ENCODE results near the gene NAA80.

DNA sequence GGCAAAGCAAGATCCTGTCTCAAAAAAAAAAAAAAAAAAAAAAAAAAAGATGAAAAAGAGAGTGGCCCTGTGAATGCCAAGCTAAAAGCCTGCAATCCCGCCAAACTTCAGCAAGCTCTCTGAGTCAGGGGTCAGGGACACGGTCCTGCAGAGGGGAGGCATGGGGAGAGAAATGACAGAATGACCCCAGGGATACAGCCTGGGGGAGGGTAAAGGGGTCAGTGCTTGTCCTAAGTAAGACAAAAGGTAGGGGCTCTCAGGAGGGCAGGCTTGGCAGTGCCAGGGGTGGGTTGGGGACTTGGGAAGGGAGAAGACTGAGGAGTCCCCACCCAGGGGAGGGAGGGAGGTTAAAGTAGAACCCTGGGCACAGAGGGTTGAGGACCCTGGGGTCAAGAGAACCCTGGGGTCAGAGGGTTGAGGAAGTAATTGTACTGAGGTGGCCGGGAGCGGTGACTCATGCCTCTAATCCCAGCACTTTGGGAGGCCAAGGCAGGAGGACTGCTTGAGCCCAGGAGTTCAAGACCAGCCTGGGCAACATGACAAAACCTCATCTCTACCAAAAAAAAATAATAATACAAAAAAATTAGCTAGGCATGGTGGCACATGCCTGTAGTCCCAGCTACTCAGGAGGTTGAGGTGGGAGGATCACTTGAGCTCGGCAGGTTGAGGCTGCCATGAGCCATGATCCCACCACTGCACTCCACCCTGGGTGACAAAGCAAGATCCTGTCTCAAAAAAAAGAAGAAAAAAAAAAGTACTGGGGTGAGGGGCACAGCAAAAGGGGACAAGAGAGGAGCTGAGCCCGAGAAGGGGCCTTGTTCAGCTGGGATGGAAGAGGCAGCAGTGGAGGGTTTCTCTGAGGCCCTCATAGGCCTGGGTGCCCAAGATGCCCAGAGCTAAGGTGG is 35.5 kb downstream of the NAA80 start:
- no peak for TF ChIP-seq TCF12 (IDR thresholded peaks at IDR 0.05; ENCODE audit: low read depth)
- TF ChIP-seq FOXM1 (IDR thresholded peaks at IDR 0.05; ENCODE audit: borderline replicate concordance, low read depth): no peak
- TF ChIP-seq YY1 (IDR thresholded peaks at IDR 0.05; ENCODE audit: low read depth): no peak
- TF ChIP-seq RAD21 (IDR thresholded peaks at IDR 0.05; ENCODE audit: low read depth): no peak
- TF ChIP-seq EP300 (IDR thresholded peaks at IDR 0.05; ENCODE audit: borderline replicate concordance): no peak
- TF ChIP-seq, protein P1, sequence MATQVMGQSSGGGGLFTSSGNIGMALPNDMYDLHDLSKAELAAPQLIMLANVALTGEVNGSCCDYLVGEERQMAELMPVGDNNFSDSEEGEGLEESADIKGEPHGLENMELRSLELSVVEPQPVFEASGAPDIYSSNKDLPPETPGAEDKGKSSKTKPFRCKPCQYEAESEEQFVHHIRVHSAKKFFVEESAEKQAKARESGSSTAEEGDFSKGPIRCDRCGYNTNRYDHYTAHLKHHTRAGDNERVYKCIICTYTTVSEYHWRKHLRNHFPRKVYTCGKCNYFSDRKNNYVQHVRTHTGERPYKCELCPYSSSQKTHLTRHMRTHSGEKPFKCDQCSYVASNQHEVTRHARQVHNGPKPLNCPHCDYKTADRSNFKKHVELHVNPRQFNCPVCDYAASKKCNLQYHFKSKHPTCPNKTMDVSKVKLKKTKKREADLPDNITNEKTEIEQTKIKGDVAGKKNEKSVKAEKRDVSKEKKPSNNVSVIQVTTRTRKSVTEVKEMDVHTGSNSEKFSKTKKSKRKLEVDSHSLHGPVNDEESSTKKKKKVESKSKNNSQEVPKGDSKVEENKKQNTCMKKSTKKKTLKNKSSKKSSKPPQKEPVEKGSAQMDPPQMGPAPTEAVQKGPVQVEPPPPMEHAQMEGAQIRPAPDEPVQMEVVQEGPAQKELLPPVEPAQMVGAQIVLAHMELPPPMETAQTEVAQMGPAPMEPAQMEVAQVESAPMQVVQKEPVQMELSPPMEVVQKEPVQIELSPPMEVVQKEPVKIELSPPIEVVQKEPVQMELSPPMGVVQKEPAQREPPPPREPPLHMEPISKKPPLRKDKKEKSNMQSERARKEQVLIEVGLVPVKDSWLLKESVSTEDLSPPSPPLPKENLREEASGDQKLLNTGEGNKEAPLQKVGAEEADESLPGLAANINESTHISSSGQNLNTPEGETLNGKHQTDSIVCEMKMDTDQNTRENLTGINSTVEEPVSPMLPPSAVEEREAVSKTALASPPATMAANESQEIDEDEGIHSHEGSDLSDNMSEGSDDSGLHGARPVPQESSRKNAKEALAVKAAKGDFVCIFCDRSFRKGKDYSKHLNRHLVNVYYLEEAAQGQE (IDR thresholded peaks at IDR 0.05; ENCODE audit: low read depth): no peak
- TF ChIP-seq, protein P2, sequence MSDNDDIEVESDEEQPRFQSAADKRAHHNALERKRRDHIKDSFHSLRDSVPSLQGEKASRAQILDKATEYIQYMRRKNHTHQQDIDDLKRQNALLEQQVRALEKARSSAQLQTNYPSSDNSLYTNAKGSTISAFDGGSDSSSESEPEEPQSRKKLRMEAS (IDR thresholded peaks at IDR 0.05): no peak
